ENCODE data around the gene GJB4.
"Not testable (repeated sequence)": the region's sequence is repeated elsewhere in the genome, so short reads cannot be mapped to it uniquely, and the experiment has no call there.

GRCh38 chr1:34732831-34733230 lies 26.7 kb upstream of the GJB4 start:
- TF ChIP-seq CTCF (IDR thresholded peaks at IDR 0.05; ENCODE audit: low read depth, low read length, poor library complexity, severe bottlenecking); EZH2phosphoT487 (IDR thresholded peaks at IDR 0.05; ENCODE audit: borderline replicate concordance, low read length): not testable (repeated sequence)
